Brain microvascular endothelial cell (primary cell): ENCODE measurements around the gene IMMP2L.
"Not testable (repeated sequence)": the region's sequence is repeated elsewhere in the genome, so short reads cannot be mapped to it uniquely, and the experiment has no call there.

Experiments
- DNase-seq: peaks from one replicate; pipeline ENCODE4 v3.0.0-alpha.2; 2020
- H3K27ac ChIP-seq: fragments of 250-450 bp; sonication (Bioruptor Pico); 2 replicates; pipeline ENCODE4 v1.5.1; 2020; ENCODE audit warnings: mild to moderate bottlenecking, moderate library complexity
- H3K27me3 ChIP-seq: fragments of 250-450 bp; sonication (Bioruptor Pico); replicated peaks from 2 replicates; pipeline ENCODE4 v1.5.1; 2020; ENCODE audit warnings: mild to moderate bottlenecking
- H3K36me3 ChIP-seq: fragments of 250-450 bp; sonication (Bioruptor Pico); replicated peaks from 2 replicates; pipeline ENCODE4 v1.5.1; 2020; ENCODE audit warnings: mild to moderate bottlenecking
- H3K4me3 ChIP-seq: 2 replicates; pipeline ENCODE4 v1.5.1; 2011; ENCODE audit warnings: low read depth, mild to moderate bottlenecking, control low read depth, low read length, moderate library complexity
- CTCF ChIP-seq: IDR thresholded peaks from 2 replicates; pipeline ENCODE4 v1.5.1; 2011; ENCODE audit warnings: low read depth, mild to moderate bottlenecking, moderate library complexity, low read length, control low read depth, inconsistent platforms; ENCODE audit errors: missing control alignments
- in situ Hi-C: cut with HindIII; loops from 2 replicates; pipeline ENCODE4 v1.10.0; 2017; ENCODE audit warnings: low sequenced_read_pairs, low pct_ligation_motif_present

IMMP2L gene

GRCh38 chr7:110673148-110673547, 889.1 kb downstream of the IMMP2L start:
- H3K27me3 ChIP-seq: no peaks in the 10 kb centered on the region
- no peak for TF ChIP-seq CTCF
- no peak for DNase-seq
- in situ Hi-C loops: no loop called here
- no peak overlapping the region for H3K27ac ChIP-seq
- no peaks in the 10 kb centered on the region for H3K36me3 ChIP-seq
- H3K4me3 ChIP-seq: no peak overlapping the region

DNA sequence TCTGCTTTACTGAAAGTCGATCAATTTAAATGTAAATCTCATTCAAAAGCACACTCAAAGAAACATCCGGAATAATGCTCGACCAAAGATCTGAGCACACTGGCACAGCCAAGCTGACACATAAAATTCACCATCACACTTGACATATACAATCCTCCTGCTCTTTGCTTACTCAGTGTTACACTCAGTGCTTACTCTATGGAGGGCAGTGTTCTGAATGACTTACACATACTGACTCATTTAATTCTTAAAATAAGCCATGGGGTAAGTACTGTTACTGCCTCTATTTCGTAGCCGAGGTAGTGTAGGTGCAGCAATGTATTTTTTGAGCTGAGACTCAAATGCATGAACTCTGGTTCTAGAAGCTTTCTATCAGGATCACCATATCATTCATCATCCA, 892.9 kb downstream of the IMMP2L start:
- in situ Hi-C loops: no loop called here
- Histone ChIP-seq H3K36me3 (no peaks in the 10 kb centered on the region), H3K4me3 (no peak overlapping the region), H3K27ac (no peak overlapping the region), H3K27me3 (no peaks in the 10 kb centered on the region)
- no peak for DNase-seq
- TF ChIP-seq CTCF: no peak

DNA sequence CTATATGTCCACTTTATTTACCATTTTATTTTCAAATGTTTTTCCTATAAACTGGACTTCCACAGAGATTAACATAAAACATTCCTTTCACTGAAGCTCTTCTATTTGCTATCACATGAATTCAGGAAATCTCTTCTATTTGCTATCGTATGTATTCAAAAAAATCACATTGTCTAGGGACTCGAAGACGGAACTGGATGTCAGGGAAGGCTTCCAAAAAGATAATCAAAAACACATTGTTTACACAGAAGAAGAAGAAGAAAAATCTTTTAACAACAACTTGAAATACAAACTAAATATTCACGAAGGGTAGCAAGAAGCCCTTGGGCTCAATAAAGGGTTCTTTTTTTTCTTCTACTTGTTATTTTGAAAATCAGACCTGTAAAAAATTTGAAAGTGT, 897.5 kb downstream of the IMMP2L start:
- no peak for TF ChIP-seq CTCF
- in situ Hi-C loops: no loop called here

GRCh38 chr7:110660637-110661036, 901.7 kb downstream of the IMMP2L start:
- H3K27ac ChIP-seq, DNase-seq, H3K4me3 ChIP-seq, in situ Hi-C loops, H3K27me3 ChIP-seq, H3K36me3 ChIP-seq: not testable (repeated sequence)

More for the DNA sequence above, 897.5 kb downstream of the IMMP2L start:
- Histone ChIP-seq H3K27ac (no peak overlapping the region), H3K27me3 (no peaks in the 10 kb centered on the region), H3K36me3 (no peaks in the 10 kb centered on the region), H3K4me3 (no peak overlapping the region)
- DNase-seq: no peak

DNA sequence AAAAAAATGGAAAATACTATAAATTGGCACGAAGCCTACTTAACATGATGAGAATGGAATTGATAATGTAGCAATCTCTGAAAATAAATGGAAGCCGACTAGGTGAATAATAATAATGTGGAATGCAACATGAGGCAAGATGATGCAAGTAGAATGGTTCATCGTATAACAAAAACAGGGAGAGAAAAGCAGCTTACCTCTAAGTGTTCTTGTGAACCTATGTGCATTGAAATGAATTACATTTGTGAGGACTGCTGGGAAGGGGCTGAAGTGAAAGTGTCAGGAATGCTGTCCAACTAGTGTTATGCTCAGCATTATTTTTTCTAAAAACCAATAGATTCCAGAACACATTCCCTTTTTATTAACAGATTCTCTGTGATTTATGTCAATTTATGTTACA, 912.0 kb downstream of the IMMP2L start:
- no peak for DNase-seq
- H3K36me3 ChIP-seq: no peaks in the 10 kb centered on the region
- in situ Hi-C loops: no loop called here
- no peak for TF ChIP-seq CTCF
- no peak overlapping the region for H3K27ac ChIP-seq
- H3K4me3 ChIP-seq: no peak overlapping the region
- no peaks in the 10 kb centered on the region for H3K27me3 ChIP-seq

DNA sequence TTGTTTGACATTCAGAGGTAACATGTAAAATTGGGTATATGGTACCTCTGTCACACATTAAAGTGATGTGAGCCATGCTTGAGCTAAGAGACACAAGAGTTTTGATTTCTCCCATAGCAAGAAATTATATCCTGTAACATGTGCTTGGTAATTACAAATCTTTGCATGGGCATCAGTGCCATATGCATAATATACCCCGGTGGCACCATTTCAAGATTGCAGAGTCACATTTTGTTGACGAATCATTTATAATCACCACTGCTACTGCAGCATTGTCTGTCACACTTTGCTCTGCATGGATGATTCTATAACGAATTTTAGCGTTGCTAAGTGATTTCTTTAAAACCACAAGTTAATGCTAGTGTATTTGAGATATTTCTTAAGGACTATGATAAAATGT, 915.0 kb downstream of the IMMP2L start:
- H3K36me3 ChIP-seq: no peaks in the 10 kb centered on the region
- no peaks in the 10 kb centered on the region for H3K27me3 ChIP-seq
- in situ Hi-C loops: no loop called here
- TF ChIP-seq CTCF: no peak
- H3K27ac ChIP-seq: no peak overlapping the region
- no peak for DNase-seq
- no peak overlapping the region for H3K4me3 ChIP-seq

DNA sequence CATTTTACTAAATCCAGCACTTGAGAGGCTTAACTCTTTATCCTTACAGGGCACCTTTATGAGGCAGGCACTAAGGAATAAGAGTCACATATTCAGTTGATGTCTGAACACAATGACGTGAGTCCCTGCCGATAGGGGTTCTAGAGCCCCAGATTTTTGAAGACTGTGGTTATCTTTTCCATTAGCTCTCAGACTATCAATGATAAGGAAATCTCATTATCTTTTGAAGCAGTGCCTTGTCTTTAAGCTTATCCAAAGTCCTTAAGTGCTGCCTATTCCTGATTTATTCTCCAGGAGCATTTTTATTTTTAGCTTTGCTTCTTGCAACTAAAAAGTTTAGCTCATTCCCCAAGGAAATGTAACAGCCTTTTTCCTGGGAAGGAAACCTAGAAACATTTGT, 915.5 kb downstream of the IMMP2L start:
- Histone ChIP-seq H3K27me3 (no peaks in the 10 kb centered on the region), H3K27ac (no peak overlapping the region), H3K36me3 (no peaks in the 10 kb centered on the region), H3K4me3 (no peak overlapping the region)
- DNase-seq: no peak
- TF ChIP-seq CTCF: no peak
- in situ Hi-C loops: no loop called here
